Measurements from ENCODE around the gene CD300LB.
"Not testable (repeated sequence)": the region's sequence is repeated elsewhere in the genome, so short reads cannot be mapped to it uniquely, and the experiment has no call there.

Gene CD300LB

GRCh38 chr17:74531231-74531761, at the start of gene CD300LB:
TSS of gene CD300LB (minus strand) at chr17:74531475. CDS start at chr17:74531350, 125 bp downstream.
- no peak for DNase-seq

- no peak for DNase-seq
Measured at GRCh38 chr17:74579900-74580299, 48.6 kb upstream of the CD300LB start.

GRCh38 chr17:74578979-74579378, 47.7 kb upstream of the CD300LB start:
- DNase-seq: no peak

GRCh38 chr17:74574489-74575142, 43.3 kb upstream of the CD300LB start:
- DNase-seq: no peak

GRCh38 chr17:74573635-74574034, 42.4 kb upstream of the CD300LB start:
- not testable (repeated sequence) for DNase-seq

GRCh38 chr17:74573169-74573568, 41.9 kb upstream of the CD300LB start:
- no peak for DNase-seq

GRCh38 chr17:74571621-74572270, 40.5 kb upstream of the CD300LB start:
- no peak for DNase-seq

- DNase-seq: no peak
Measured at GRCh38 chr17:74569020-74570003, 38.0 kb upstream of the CD300LB start.

- DNase-seq: no peak
Measured at GRCh38 chr17:74568106-74568873, 37.0 kb upstream of the CD300LB start.

GRCh38 chr17:74567397-74567796, 36.1 kb upstream of the CD300LB start, which contains the start of gene CD300H:
TSS of gene CD300H (minus strand) at chr17:74567509.
- no peak for DNase-seq

- DNase-seq: peak; percentile 33
Measured at GRCh38 chr17:74566132-74566753, 35.0 kb upstream of the CD300LB start.

GRCh38 chr17:74565126-74565525, 33.9 kb upstream of the CD300LB start:
- DNase-seq: no peak

GRCh38 chr17:74563358-74563757, 32.1 kb upstream of the CD300LB start:
- no peak for DNase-seq

GRCh38 chr17:74561586-74561985, 30.3 kb upstream of the CD300LB start:
- no peak for DNase-seq

GRCh38 chr17:74558882-74559519, 27.7 kb upstream of the CD300LB start:
- no peak for DNase-seq

- not testable (repeated sequence) for DNase-seq
Measured at GRCh38 chr17:74558402-74558801, 27.1 kb upstream of the CD300LB start.

GRCh38 chr17:74555427-74555940, 24.2 kb upstream of the CD300LB start:
- no peak for DNase-seq

- no peak for DNase-seq
Measured at GRCh38 chr17:74554909-74555308, 23.6 kb upstream of the CD300LB start.

GRCh38 chr17:74552037-74552436, 20.8 kb upstream of the CD300LB start:
- DNase-seq: no peak

- no peak for DNase-seq
Measured at GRCh38 chr17:74550602-74551001, 19.3 kb upstream of the CD300LB start.

GRCh38 chr17:74549343-74549742, 18.1 kb upstream of the CD300LB start:
- no peak for DNase-seq

Measured in COR-L47 (cell line).